NCI-H748 (cell line): Measurements from ENCODE around the gene FNBP1.

Source experiments
- DNase-seq: peaks from one replicate; lab custom pipeline; 2025; ENCODE audit not compliant: unreplicated experiment; lab: John Stamatoyannopoulos, UW

FNBP1 gene

GRCh38 chr9:130045725-130046450 lies 2.9 kb upstream of the FNBP1 start:
- DNase-seq, result no peak

GRCh38 chr9:130043654-130044623 lies 950 bp upstream of the FNBP1 start:
- peak; percentile 55 for DNase-seq

- peak; percentile 56 for DNase-seq
Observed at GRCh38 chr9:130042406-130042884, 544 bp downstream of the FNBP1 start.

- DNase-seq, result peak; percentile 37
Observed at GRCh38 chr9:130041648-130042405, 1.2 kb downstream of the FNBP1 start.

GRCh38 chr9:130040984-130041647 lies 1.9 kb downstream of the FNBP1 start:
- DNase-seq, result no peak

- DNase-seq, result peak; percentile 22
Observed at GRCh38 chr9:130039528-130040147, 3.4 kb downstream of the FNBP1 start.

GRCh38 chr9:130036099-130036498 lies 6.9 kb downstream of the FNBP1 start:
- DNase-seq, result no peak

- no peak for DNase-seq
Observed at GRCh38 chr9:130034570-130034969, 8.4 kb downstream of the FNBP1 start.

- DNase-seq, result no peak
Observed at GRCh38 chr9:130030651-130031127, 12.3 kb downstream of the FNBP1 start.

- DNase-seq, result no peak
Observed at GRCh38 chr9:130029223-130029973, 13.6 kb downstream of the FNBP1 start.

GRCh38 chr9:130028493-130029222 lies 14.3 kb downstream of the FNBP1 start:
- no peak for DNase-seq

- no peak for DNase-seq
Observed at GRCh38 chr9:130027533-130028365, 15.2 kb downstream of the FNBP1 start.

- DNase-seq, result no peak
Observed at GRCh38 chr9:130026583-130027340, 16.2 kb downstream of the FNBP1 start.

GRCh38 chr9:130024597-130024994 lies 18.4 kb downstream of the FNBP1 start:
- DNase-seq, result no peak

- no peak for DNase-seq
Observed at GRCh38 chr9:130023994-130024596, 18.9 kb downstream of the FNBP1 start.

GRCh38 chr9:130023144-130023787 lies 19.7 kb downstream of the FNBP1 start:
- no peak for DNase-seq
